Spleen (tissue), 7 donors: ENCODE results near the gene FOXF2.

Source experiments
- CTCF ChIP-seq, 11 experiments: fragments of 200-600 bp in 7 of 11; fragments of 450-650 bp in 4 of 11; sonication (generic) in 4 of 11; IDR thresholded peaks in 8 of 11; conservative IDR thresholded peaks in 3 of 11; 1 replicate in 7 of 11; 2 replicates in 4 of 11; pipeline versions ENCODE4 v1.4.0 to v1.8.0; 2016 to 2021; ENCODE audit warnings: antibody characterized with exemption in 11 of 11, inconsistent platforms in 4 of 11, mild to moderate bottlenecking in 1 of 11
- POLR2A ChIP-seq, 3 donors: fragments of 450-650 bp; IDR thresholded peaks; one replicate each; pipeline ENCODE4 v1.5.1; 2017; ENCODE audit warnings: antibody characterized with exemption in 3 of 3, mild to moderate bottlenecking in 1 of 3
- POLR2AphosphoS5 ChIP-seq, 3 donors: sonication (generic); formaldehyde crosslinking; IDR thresholded peaks; one replicate each; pipeline ENCODE4 v1.5.1; 2017; ENCODE audit warnings: antibody characterized with exemption in 3 of 3
- donor health status: DM: no; HTN: no; CAD: no; lungs with moderate emphysema.
- donor health status: DM: no; HTN: no; CAD: no.
- donor health status: DM: no; HTN: no; CAD: no.

GRCh38 chr6:1422290-1422689 is 32.9 kb downstream of the FOXF2 start:
- no peak for TF ChIP-seq CTCF (IDR thresholded peaks at IDR 0.05 in 8 of 11, conservative IDR thresholded peaks at IDR 0.05 in 3 of 11)
- TF ChIP-seq POLR2A (IDR thresholded peaks at IDR 0.05) = no peak
- TF ChIP-seq POLR2AphosphoS5 (IDR thresholded peaks at IDR 0.05) = no peak
